A549 (cell line): ENCODE measurements around the gene SUN1.

Experiments used
- BCL3 ChIP-seq: fragments of >200 bp; sonication (Bioruptor Twin); formaldehyde crosslinking; IDR thresholded peaks from 3 replicates; pipeline ENCODE4 v1.6.1; 2016
- CEBPB ChIP-seq, 2 experiments: fragments of >200 bp in 1 of 2; sonication (Bioruptor Twin) in 1 of 2; formaldehyde crosslinking in 1 of 2; IDR thresholded peaks; 2 replicates each; pipeline ENCODE4 v1.6.1; 2012 to 2016
- CHD2 ChIP-seq: fragments of 150-350 bp; IDR thresholded peaks from 2 replicates; pipeline ENCODE4 v1.6.1; 2014; ENCODE audit warnings: low read length; ENCODE audit not compliant: partially characterized antibody
- CTCF ChIP-seq: fragments of >200 bp; sonication (Bioruptor Twin); formaldehyde crosslinking; IDR thresholded peaks from 3 replicates; pipeline ENCODE4 v1.5.1; 2016
- ESRRA ChIP-seq: fragments of 150-350 bp; IDR thresholded peaks from 2 replicates; pipeline ENCODE4 v1.6.1; 2014; ENCODE audit warnings: mild to moderate bottlenecking, low read length, borderline replicate concordance
- JUN ChIP-seq, 2 experiments: fragments of >200 bp; sonication (Bioruptor Twin); formaldehyde crosslinking; IDR thresholded peaks; 2 replicates in 1 of 2; 3 replicates in 1 of 2; pipeline ENCODE4 v1.6.1; 2016 to 2017
- MAX ChIP-seq: IDR thresholded peaks from 2 replicates; pipeline ENCODE4 v1.6.1; 2012
- MAZ ChIP-seq: fragments of 150-350 bp; IDR thresholded peaks from 2 replicates; pipeline ENCODE4 v1.6.1; 2014; ENCODE audit warnings: antibody characterized with exemption, low read depth, low read length, borderline replicate concordance
- NFE2L2 ChIP-seq: fragments of 150-350 bp; conservative IDR thresholded peaks from 2 replicates; pipeline ENCODE4 v1.6.1; 2014; ENCODE audit warnings: low read length
- POLR2A ChIP-seq: IDR thresholded peaks from 2 replicates; pipeline ENCODE4 v1.6.1; 2012; ENCODE audit warnings: mild to moderate bottlenecking, low read length
- POLR2AphosphoS2 ChIP-seq: conservative IDR thresholded peaks from 2 replicates; pipeline ENCODE4 v1.6.1; 2012; ENCODE audit warnings: low read length, improper control_type of control experiment, inconsistent platforms
- RCOR1 ChIP-seq: fragments of 150-350 bp; IDR thresholded peaks from 2 replicates; pipeline ENCODE4 v1.6.1; 2014; ENCODE audit warnings: antibody characterized with exemption, low read length, low read depth
- REST ChIP-seq: fragments of 200-600 bp; sonication (generic); IDR thresholded peaks from 2 replicates; pipeline ENCODE4 v1.6.1; 2016; ENCODE audit warnings: antibody characterized with exemption, mild to moderate bottlenecking, moderate library complexity

GRCh38 chr7:787332-788240 lies 44.7 kb upstream of the SUN1 start:
- no peak for TF ChIP-seq CTCF
- no peak for TF ChIP-seq POLR2A
- no peak for TF ChIP-seq MAX
- TF ChIP-seq REST: no peak
- TF ChIP-seq BCL3: no peak
- TF ChIP-seq RCOR1: no peak
- TF ChIP-seq JUN (IDR thresholded peaks at IDR 0.05): no peak
- no peak for TF ChIP-seq CEBPB (IDR thresholded peaks at IDR 0.05)
- no peak for TF ChIP-seq NFE2L2
- TF ChIP-seq ESRRA: no peak
- no peak for TF ChIP-seq MAZ
- TF ChIP-seq CHD2: no peak
- TF ChIP-seq POLR2AphosphoS2: no peak
